ENCODE results near the gene EXOC3L4. TPM values are rescaled to one million over a fixed set of nuclear protein-coding genes. Genes with fewer than 3 reads are reported as not detected.

The EXOC3L4 gene
- total RNA-seq, 3 donors from 2014 or later, result 16.7 to 29.1 (median 26.1) TPM

DNA sequence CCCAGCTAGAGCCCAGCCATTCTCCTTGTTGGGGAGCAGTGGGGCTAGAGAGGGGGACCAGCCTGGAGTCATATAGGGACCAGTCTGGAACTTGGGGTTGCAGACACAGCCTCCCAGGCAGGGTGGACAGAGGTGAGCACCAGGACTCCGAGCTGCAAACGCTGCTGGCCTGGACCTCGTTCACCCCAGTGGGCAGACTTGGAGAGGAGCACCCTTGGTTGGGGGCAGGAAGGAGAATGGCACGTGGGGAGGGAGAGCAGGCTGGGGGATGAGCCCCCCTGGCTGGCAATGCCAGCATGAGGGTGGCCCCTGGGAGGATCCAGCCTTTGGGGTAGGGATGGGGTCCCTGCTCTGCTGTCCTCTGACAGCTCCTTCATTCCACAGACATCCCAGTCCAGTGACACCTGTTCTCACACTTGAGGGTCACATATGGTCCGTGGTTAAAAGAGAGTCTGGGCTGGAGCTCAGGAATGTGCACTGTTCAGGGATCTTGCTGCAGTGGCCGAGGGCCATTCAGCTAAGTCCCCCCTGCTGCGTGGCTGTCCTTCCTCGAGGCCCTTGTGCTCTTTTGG is 7.7 kb upstream of the EXOC3L4 start:
- ATAC-seq (no peak), DNase-seq (peak in 1 of 3 donors; percentile 19)
- peaks cover 11% of the 10 kb centered on the region for H3K4me1 ChIP-seq (ENCODE audit: low read depth)
- no peaks in the 10 kb centered on the region for H3K36me3 ChIP-seq (ENCODE audit: low read depth)
- intact Hi-C loops (cut with DNase I, micrococcal nuclease), result no loop called here
- no peak for TF ChIP-seq CTCF (IDR thresholded peaks at IDR 0.05)
- no peak overlapping the region for H3K4me3 ChIP-seq
- no peaks in the 10 kb centered on the region for H3K9me3 ChIP-seq

DNA sequence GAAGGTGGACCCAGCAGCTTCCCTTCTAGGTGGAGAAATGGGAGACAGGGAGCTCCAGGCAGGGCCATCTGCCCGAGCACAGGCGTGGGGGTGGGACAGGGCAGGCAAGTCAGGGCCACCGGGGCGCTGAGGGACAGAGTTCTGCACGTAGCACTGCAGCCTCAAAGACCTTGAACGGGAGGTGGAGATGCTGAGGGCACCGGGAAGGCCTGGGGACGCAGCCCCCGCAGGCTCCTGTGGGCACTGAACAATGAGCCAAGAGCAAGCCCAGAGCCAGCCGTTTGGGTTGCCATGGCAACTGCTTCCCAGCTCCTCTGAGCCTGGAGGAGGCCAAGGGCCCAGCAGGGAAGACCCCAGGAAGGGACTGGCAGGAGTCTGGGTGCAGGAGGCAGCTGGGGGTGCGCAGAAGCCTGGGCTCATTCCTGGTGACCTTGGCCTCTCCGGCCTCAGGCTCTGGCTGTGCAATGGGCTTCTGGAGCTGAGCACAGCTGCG is 7.1 kb upstream of the EXOC3L4 start:
- intact Hi-C loops (cut with DNase I, micrococcal nuclease), result no loop called here
- no peak overlapping the region for H3K4me3 ChIP-seq
- H3K4me1 ChIP-seq (ENCODE audit: low read depth), result peaks cover 12% of the 10 kb centered on the region
- no peaks in the 10 kb centered on the region for H3K36me3 ChIP-seq (ENCODE audit: low read depth)
- no peak for TF ChIP-seq CTCF (IDR thresholded peaks at IDR 0.05)
- ATAC-seq, result no peak
- DNase-seq, result peak in 2 of 3 donors; percentile 22 to 38
- H3K9me3 ChIP-seq, result no peaks in the 10 kb centered on the region

DNA sequence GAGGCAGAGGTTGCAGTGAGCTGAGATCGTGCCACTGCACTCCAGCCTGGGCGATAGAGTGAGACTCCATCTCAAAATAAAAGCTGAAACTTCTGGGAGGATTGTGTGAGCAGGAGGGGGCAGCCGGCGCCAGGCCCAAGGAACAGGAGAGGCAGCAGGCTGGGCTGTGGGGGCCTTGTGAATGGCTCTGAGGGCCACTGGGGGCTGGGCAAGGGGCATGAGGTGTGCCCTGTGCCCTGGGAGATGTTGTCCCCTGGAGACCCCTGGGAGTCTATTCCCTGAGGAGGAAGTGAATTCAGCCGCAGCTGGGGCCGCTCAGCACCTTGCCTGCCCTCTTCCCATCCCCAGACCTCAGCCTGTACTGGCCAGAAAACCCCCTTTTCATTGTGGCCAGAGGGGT is 5.6 kb upstream of the EXOC3L4 start:
- intact Hi-C loops (cut with DNase I, micrococcal nuclease), result no loop called here
- no peaks in the 10 kb centered on the region for H3K36me3 ChIP-seq (ENCODE audit: low read depth)
- DNase-seq (peak in 1 of 3 donors; percentile 33), ATAC-seq (no peak)
- no peak for TF ChIP-seq CTCF (IDR thresholded peaks at IDR 0.05)
- H3K4me1 ChIP-seq (ENCODE audit: low read depth), result peaks cover 12% of the 10 kb centered on the region
- H3K9me3 ChIP-seq, result no peaks in the 10 kb centered on the region
- no peak overlapping the region for H3K4me3 ChIP-seq

DNA sequence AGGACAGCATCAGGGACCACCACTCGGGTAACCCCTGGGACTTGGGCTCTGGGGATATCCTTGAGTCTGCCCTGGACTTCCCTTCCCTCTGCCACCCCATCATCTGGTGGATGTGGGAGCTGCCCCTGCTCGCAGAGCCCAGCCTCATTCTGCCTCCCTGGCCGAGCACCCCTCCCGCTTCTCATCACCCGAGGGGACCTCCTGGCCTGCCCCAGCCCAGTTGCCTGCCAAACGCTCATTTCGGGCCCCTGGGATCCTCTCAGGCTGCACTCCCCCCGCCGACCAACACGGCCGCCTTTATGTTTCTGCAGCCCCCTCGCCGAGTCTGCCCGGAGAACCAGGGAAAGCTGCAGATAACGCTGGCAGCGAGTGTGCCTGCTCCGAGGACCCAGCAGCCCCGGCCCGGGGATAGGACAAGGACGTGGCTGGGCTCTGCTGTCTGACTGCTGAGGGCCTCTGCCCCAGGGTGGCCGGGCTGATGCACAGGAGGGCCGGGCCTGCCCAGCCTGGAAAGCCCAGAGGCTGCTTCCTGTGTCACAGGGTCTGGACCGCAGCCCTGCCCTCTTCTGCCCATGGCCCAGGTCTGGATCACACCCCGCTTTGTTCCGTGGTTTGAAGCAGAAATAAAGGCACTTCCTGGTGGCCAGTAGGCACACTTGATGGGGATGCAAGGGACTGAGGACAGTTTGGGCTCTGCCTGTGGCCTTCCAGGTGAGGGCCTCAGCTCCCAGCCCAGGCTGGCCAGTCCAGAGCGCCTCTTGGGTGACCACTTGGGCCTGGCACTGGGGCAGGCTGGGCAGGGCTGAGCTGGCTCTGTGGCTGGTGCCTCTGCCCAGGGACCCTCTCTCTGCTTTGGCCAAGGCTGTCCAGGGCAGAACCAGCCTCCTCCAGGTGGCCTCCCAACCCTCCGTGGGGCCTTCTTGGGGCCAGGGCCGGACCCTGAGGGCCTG is 4.9 kb upstream of the EXOC3L4 start:
- intact Hi-C loops (cut with DNase I, micrococcal nuclease), result no loop called here
- DNase-seq, result peak in 1 of 3 donors; percentile 37
- no peak overlapping the region for H3K4me3 ChIP-seq
- no peaks in the 10 kb centered on the region for H3K36me3 ChIP-seq (ENCODE audit: low read depth)
- TF ChIP-seq CTCF (IDR thresholded peaks at IDR 0.05), result no peak
- H3K9me3 ChIP-seq, result no peaks in the 10 kb centered on the region
- H3K4me1 ChIP-seq (ENCODE audit: low read depth), result peaks cover 16% of the 10 kb centered on the region
- no peak for ATAC-seq

DNA sequence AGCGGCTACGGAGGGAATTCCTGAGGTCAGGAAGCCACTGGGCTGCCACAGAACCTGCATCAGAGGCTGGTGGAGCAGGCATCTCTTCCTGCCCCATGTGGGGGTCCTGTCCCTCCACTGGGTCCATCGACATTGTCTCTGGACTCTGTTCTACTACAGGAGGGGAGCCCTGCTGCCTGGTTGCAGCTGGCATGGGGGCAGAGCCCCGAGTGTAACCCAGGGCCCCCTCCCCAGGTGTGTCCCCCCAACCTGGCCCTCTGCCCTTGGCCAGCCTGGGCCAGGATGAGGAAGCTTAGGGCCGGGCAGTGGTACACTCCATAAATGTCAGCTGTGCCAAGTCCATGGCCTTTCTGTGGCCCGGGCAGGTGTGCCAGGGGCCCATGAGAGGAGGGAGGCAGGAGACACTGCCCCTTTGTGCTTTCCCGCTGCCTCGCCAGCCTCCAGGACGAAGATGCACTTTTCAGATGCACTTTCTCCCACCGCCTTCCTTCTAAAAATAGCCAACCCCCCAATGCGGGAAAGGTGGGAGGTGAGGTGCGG is 4.0 kb upstream of the EXOC3L4 start:
- no peak overlapping the region for H3K4me3 ChIP-seq

More for the DNA sequence above, 4.0 kb upstream of the EXOC3L4 start:
- Histone ChIP-seq H3K9me3 (no peaks in the 10 kb centered on the region), H3K4me1 (ENCODE audit: low read depth) (peaks cover 19% of the 10 kb centered on the region), H3K36me3 (ENCODE audit: low read depth) (no peaks in the 10 kb centered on the region)
- DNase-seq (peak in 1 of 3 donors; percentile 49), ATAC-seq (no peak)
- intact Hi-C loops (cut with DNase I, micrococcal nuclease), result no loop called here
- TF ChIP-seq CTCF (IDR thresholded peaks at IDR 0.05), result no peak
